COR-L47 (cell line): ENCODE data around the gene MRPL10.

ENCODE experiments used
- DNase-seq: peaks from one replicate; lab custom pipeline; 2025; lab: John Stamatoyannopoulos, UW

The MRPL10 gene

DNA sequence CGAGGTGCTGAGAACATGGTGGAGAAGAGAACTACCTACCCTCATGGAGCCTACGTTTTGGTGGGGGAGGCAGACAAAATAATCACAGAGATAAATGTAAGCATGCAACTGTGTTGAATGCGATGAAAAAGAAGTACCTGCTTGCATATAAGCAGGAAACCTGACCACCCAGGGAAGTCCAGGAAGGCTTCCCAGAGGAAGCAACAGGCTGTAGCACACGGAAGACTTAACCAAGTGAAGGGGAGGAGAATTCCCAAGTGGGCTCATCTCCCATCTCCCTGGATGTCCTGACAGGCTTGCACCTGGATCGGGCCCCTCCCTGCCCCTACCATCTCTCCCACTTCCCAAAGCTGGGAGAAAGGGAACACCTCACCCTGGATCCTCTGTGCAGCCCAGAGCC is 7.7 kb upstream of the MRPL10 start:
- DNase-seq: no peak

DNA sequence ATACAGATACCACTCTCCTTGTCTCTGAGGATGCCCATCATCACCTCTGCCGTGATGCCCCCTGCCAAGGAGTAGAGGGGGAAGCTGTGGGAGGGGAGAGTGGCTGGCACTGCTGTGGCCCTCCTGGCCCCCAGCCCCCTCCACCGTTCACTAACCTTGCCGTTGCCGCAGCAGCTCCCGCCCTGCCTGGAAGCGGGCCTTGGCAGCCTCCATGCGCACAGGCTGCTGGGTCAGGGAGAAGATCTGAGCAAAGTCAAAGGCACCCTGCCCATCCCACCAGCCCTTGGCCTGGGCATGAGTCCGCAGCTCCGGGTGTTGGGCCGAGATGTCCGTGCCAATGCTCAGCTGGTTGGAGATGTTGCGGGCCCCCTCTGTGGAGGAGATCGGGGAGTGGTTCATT is 7.3 kb upstream of the MRPL10 start:
- DNase-seq: no peak

DNA sequence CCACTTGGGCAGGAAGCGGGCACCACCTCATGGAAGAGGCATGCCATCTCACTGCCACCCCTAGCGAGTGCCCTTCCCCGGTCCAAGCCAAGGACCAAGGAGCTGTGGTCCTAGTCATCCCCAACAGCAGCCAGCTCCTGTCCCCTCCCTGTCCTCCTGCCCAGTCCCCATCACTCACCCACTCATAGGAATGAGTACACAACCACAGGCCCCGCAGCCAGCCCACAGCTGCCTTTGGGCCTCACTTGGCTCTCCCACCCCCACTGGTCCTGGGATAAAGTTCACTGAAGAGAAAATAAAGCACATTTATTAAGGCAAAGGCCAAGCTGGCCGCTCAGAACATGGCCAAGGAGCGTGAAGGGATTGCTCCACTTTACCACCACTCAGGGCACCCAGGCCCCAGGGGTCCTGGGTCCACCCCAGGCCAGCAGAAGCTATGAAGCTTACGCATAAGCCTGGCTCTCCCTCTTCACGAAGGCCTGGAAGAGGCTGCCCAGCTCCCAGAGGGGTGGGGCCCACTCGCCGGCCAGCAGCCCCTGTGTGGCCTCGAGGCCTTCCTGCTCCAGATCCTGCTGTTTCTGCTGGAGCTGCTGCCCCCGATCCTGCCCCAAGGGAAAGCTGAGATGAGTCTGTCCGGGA is 6.2 kb upstream of the MRPL10 start:
- DNase-seq: no peak

DNA sequence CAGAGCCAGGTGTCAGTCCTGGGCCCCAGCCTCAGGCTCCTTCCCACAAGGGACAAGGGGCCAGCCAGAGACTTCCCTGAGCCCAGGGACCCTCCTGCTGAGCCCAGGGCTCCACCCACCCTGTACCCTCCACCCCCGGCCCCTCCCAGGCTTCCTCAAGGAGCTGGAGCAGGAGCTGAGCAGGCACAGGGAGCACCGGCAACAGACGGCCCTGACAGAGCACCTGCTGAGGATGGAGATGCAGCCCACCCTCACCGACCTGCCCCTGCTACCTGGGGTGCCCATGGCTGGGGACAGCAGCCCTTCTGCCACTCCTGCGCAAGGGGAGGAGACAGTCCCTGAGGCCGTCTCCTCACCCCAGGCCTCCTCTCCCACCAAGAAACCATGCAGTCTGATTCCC is 5.3 kb upstream of the MRPL10 start:
- no peak for DNase-seq

DNA sequence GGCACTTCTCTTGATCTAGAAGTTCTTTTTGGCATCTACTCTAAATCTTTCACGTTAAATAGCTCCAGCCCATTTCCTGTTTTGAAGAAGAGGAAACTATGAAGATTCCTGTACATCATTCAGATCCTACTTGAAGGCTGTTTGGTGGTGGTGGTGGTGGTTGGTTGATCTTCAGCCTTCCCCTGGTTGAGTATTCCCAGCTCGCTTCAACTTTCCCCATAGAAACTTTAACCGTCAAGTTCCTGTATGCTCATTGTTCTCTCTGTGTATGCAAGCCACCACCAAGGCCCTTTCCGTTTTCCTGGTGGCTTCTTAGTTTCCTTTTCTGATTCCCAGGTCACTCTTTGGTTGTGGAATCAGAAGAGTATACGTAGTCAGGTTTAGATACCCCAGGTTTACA is 3.4 kb upstream of the MRPL10 start:
- no peak for DNase-seq

DNA sequence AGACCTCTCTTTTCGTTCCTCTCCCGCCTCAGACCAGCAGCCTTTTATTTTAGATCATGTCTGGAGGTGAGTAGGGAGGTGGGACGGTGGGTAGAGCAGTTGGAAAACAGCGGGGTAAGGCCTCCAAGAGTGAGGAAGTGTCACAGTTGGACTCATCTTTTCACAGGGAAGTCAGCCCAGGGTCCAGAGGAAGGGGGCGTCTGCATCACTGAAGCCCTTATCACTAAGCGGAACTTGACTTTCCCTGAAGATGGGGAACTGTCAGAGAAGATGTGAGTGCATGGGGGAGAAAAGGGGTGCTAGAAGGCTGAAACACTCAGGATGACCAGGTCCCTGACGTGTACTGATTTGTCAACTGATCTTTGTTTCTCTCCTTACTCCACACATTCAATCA is 590 bp upstream of the MRPL10 start:
- DNase-seq: no peak

DNA sequence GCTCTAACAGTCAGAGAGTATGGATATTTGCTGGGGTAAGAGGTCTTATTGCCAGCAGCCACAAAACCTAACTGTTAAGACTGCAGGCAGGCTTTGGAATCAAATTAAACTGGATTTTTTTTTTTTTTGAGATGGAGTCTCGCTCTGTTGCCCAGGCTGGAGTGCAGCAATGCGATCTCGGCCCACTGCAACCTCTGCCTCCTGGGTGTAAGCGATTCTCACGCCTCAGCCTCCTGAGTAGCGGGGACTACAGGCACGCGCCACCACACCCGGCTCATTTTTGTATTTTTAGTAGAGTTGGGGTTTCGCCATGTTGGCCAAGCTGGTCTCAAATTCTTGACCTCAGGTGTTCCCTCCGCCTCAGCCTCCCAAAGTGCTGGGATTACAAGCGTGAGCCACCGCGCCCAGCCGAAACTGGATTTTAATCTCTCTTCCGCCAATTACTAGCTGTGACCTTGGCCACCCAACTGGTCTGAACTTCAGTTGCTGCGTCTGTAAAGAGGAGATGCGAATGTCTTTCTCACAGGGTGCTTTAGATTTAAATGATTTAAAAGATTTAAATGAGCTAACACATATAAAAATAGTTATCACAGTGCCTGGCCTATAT is 842 bp downstream of the MRPL10 start:
- no peak for DNase-seq

DNA sequence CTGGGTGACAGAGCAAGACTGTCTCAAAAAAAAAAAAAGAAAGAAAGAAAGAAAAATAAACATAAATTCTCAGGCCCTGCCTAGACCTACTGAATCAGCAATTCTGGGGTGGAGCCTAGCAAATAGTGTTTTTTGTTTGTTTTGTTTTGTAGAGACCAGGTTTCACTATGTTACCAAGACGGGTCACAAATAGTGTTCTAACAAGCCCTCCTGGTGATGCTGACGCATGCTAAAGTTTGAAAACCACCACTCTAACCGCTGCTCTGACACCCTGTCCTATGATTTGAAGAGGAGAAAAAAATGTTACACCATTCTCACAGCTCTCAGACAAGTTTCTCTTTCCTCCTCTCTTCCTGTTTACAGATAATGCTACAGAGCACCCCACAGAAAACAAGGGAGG is 1.5 kb downstream of the MRPL10 start:
- DNase-seq: no peak

DNA sequence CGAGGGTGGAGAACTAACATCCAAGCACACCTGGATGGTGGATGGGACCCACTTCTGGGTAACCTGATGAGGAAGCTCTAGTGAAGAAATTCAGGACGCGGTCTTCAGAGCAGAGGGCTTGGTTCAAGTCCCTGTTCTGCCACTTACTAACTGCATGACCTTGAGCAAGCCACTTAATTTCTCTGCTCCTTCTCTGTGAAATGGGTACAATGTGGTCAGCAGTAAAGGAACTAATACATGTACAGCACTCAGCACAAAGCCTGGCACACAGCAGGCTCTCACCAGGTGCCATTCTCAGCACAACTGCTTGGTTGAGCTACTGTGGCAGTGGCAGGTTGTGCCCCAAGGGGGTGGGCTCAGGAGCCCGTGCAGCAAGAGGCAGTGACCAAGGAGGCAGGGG is 7.8 kb downstream of the MRPL10 start:
- DNase-seq: no peak

DNA sequence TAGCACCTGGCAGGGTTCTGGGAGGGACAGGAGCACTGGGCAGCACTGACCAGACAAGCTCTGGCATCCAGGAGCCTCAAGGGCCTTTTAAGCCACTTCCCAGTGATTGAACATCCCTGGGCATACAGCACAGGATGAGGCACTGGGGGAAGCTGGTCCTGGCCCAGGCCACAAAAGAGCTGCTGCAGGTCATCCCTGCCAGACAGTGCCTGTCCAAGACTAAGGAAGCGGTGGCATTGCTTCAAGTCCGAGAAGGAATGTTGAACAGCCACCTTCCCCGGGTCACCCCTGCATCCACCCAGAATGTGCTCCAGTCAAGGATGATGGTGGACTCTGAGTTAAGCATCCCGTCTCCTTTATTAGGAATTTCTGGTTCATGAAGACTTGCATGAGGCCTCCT is 8.6 kb downstream of the MRPL10 start:
- DNase-seq: no peak

DNA sequence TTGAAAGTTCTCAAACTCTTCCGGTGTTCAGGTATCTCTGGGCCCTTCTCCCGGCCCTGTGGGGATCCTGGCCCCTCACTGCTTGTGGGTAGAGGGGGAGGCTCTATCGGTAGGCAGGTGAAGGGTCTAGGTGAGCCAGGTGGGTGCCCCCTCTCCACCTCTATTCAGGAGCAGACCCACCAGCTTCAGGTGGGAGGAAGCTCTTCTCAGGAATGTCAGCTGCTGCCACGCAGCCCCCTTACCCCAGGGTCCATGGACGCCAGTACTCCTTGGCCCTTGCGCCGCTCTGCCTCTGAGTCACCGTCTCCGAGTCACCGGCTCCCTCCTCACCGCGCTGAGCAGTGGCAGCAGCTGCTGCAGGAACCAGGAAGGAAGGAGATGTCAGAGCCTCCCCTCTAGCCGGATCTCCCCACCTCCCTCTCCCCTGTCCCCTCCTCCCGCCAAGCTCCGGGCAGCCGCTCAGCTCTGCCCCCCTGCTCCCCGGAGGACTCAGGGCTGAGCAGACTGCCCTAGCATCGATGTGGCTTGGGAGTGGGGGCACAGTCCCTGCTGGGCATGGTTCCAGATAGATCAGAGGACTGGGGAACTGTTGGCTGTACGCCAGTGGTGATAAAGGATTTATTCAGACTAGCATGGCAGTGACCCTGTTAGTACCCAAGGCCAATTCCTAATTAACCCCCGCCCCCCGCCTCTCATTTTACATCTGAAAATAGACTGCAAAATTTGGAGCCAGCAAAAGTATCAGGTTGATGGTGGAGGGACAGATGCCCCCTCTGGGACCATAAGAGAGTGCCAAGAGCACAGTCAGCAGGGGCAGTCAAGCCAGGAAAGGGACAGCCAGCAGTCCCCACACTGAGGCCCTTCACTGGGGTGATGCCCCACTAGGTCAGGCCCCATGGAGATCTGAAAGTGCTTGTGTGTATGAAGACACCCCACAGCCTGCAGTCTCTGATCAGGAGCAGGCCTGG is 9.6 kb downstream of the MRPL10 start, which contains the start of gene OSBPL7:
OSBPL7 (minus strand) TSS at position 371 of the 968 bp plus-strand sequence. CDS start 1,516 bp downstream, outside the sequence.
- peak; percentile 86 for DNase-seq

DNA sequence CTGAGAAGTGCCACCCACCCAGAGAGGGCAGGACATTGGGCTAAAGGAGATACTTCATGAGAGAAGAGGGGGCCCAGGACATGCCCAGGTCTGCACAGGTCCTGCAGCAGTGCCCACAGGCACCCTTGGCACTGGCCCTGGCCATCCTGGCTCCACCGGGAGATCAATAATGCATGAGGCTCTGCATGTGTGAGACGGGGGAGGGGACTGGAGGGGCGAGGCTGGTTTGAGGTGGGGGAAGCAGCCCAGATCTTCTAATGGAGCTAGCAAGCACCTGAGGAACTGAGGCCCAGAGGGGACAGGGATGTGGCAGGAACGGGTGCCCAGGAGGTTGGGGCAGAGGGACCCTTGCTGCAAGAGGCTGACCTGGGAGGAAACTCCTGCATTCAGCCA is 10.3 kb downstream of the MRPL10 start:
- DNase-seq: no peak

DNA sequence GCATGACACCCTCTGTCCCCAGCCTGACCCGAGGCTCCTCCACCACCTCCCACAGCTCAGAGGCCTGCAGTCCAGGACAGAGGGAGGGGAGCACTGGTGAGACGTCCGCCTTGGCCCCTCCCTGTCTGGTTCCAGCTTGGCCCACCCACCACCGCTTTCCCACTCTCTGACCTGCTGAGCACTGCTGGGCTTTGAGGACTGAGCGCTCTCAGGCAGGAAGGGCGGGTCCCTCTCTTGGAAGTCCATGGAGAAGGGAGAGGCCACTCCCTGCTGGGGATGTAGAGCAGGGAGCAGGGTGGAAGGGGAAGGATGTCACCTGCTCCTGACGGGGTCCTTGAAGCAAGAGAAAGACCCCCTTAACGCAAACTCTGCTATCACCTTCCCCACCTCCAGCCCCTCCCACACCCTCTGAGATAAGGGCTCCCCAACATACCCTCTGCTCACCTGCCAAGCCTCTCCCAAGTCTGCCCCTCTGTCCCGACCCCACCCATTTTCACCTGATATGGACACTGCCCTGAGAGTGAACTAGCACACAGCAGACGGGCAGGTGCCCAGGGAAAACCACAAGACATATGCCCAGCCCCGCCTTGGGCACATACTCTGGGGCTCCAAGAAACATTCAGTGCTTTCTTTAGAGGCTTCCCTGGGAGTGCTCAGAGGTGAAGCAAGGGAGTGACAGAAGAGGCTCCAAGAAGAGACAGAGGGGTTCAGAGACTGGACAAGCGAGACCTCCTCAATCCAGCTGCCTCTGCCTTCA is 11.1 kb downstream of the MRPL10 start:
- DNase-seq: no peak

DNA sequence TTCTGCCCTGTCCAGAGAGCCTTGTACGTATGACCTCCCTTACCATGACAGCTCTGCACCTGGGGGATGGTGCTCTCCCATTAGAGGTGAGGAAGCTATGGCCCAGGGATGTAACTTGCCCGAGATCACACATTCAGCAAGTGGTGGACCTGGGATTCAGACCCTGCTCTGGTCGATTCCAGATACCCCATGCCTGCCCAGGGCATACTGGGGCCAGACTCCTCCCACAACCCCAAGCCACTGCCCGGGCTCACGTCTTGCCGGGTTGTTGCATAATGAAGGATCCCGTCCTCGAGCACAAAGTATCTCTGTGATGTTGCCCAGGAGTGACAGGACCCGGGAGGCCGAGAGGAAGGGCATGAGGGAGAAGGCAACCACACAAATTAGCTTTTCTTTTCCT is 11.9 kb downstream of the MRPL10 start:
- no peak for DNase-seq

DNA sequence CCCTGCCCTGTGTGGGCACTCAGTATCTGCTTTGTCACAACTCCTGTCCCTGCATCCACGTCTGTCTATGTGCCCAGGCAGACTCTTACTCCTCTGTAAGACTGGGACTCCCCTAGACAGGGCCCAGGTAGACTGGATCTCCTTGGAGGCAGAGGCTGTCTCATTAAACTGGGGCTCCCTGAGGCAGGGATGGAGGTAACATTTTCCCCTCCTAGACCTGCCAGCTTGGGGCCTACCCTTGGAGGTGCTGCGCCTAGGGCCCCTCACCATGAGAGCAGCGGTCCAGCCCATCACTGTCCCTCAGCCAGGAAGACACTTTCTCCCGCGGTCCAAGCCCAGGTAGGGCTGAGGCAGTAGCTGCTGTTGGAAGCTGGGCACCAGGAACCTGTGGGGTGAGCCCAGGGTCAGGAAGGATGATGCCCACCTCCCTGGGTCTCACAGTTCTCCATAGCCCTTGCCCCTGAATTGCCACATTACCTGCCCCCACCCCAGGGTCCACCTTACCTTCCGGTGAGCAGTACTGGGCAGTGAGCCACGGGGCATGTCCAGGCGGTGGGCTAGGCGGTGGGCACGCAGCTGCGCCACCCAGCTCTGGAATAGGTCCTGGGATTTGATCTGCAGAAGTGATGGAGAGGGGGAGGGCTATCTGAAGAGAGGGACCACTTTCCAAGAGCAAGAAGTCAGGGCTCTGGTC is 13.2 kb downstream of the MRPL10 start:
- DNase-seq: no peak

DNA sequence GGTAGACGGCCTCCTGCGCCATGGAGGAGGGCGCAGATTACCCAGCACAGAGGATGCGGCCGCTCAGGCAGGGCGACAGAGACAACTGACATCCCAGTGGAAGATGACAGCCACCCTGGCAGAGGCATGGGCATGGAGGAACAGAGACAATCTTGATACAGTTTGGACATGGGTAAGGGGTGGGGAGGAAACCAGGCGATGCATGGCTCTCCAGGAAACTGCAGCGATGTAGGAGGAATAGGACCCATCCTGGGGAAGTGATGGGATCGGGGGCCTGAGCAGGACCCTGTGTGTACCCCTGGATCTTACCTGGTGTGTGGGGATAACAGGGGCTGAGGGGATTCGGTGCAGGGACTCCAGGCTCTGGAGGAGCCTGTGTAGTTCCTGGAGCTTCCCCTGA is 14.4 kb downstream of the MRPL10 start:
- DNase-seq: no peak

DNA sequence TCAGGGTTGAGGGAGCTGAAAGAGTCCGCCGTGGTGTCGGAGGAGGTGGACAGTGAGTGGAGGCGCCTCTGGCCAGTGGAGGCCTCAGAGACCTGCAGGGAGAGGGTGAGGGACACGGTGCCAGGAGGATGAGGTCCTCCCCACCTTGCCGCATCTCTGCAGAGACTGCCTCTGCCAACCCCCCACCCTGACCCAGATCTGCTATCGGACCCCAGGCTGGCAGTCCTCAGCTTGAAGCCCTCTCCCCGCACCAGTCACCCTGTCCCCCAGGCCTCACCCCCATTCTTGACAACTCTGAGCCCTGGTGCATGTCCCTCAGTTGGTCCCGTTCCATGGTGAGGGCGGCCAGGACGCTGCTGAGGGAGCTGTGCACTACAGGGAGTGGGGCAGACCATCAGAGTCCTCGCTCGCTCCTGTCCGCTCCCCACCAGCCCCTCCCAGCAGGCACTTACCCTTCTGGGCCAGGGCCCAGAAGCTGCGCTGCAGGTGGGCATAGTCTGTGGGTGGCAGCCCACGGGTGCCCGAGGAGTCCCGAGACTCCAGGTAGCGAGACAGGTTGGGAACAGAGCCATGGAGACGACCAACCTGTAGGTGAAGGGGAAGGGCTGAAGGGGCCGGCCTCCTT is 15.1 kb downstream of the MRPL10 start:
- DNase-seq: no peak

DNA sequence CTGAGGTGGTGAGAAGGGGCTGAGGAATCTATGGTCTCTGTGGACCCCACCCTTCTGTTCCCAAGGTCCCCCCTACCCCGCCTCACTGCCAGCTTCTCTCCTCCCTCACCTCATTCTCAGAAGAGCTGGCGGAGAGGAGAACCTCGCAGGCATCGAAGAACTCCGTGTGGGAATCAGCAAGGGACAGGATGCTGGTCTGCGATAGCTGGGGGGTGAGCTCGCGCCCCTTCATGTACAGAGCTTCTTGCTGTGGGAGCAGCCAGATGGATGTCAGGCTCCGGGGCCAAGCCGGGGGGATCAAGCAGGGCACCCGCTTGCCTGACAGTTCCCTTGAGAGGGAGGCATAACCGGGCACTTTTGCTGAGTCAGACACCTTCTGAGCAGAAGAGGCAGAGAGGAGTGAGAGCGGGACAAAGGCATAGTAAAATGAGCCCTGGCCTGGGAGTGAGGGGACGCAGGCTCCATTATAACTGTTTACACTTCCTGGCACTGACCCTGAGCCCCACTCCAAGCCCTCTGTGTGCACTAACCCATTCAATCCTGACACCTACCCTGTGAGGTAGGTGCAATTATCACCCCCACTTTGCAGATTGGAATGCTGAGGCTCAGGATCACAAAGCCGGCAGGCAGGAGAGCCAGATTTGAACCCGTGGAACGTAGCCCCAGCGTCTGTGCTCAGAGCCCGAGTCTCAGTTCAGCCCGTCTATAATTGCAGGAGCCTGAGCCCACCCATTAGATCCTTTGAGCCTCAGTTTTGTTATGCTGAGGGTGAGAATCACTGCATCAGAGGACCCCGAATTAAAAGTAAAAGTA is 16.0 kb downstream of the MRPL10 start:
- no peak for DNase-seq

DNA sequence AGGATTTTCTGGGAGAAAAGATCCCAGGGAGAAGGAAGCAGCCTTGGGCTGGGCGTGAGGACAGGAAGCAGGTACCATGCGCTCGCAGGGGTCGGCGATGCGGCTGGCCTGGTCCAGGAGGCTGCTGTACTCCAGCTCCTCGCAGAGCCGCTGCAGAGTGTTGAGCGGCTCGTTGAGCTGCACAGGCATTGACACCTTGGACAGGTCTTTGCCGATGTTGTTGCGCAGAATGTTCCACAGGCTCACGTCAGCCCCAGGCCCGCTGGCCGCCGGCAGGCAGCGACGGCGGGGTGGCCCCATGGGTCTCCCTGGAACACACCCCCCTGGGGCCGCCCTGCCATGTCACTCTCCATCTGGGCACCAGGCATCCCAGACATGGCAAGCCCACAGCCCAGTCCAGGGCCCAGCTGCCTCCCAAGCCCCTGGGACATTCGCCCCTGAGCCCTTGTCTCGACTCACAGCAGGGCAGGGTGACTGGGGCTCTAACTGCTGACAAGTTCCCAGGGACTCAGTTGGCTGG is 17.8 kb downstream of the MRPL10 start:
- no peak for DNase-seq

DNA sequence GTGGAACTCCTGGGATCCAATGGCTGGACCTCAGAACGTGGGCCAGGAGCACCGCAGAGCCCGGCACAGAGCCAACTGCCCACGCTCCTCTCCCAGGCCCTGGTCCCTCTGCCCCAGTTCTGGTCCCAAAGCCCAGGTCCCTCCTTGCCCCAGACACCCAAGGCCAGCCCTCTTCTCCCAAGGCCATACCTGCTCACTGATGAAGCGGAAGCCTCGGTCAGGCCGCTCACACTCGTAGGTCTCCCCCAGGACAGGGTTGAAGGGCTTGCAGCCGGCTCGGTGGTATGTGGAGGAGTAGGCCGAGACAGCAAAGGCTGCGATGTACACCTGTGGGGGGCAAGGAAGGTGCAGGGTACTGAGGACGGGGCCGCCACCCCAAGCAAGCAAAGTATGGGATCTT is 18.3 kb downstream of the MRPL10 start:
- DNase-seq: no peak
